Measurements from ENCODE around the gene PAF1. TPM values are rescaled to one million over a fixed set of nuclear protein-coding genes. Genes with fewer than 3 reads are reported as not detected.

The PAF1 gene
- total and polyA plus RNA-seq, 10 donors: 27.4 to 51.3 (median 39.2) TPM

DNA sequence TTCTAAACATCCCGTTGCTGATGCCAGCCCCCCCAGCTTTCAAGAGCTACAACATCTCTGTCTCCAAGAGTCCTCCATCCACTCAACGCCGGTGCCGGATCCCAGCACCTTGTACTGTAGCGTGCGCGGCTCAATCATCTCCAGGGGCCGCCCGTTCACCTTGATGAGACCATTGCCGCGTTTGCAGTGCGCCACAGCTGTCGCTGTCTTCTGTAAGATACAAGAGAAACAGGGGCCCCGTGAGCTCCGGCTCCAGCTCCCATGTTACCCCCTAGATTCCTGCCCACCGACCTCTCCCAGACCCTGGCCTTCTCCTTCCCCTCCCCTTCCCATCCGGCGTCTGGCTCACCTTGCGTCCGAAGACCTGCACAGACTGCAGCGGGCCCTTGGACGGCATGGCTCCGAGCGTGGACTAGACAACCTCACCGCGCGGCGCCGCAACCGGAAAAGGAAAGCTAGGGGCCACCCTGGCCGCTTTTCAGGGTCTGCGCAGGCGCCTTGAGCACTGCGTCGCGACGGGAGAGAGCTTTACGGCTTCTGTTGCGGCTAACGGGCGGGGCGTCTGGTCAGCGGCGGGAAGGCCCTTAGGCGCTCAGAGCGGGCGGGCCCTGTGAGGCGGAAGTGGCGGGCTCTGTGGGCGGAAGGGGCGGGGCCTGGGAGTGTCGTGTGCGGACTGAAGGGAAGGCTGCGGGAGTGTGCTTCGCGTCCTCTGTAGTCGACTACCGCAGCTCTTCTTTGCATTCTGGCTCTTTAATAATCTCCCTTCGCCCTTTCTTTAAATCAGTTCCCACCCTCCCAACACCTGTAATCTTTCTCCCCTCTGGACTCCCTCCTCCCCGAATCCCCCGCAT, 44.8 kb upstream of the PAF1 start, which contains the start of gene RPS16:
TSS of gene RPS16 (minus strand) at position 451 of the 851 bp plus-strand sequence. CDS start at position 397, 54 bp downstream.
- Histone ChIP-seq H3K36me3 (peaks cover 0 to 40% (median 28%) of the 10 kb centered on the region in 6 donors), H3K27ac (peak within 1 kb of the TSS; percentile 51 to 94 (median 91)), H3K4me3 (peak within 1 kb of the TSS; percentile 54 to 97 (median 92)), H3K9me3 (no peaks in the 10 kb centered on the region), H3K4me1 (peaks cover 21 to 72% (median 53%) of the 10 kb centered on the region in 6 donors), H3K27me3 (replicated peaks in 1 of 7) (no peaks in the 10 kb centered on the region)
- 0 to 1% (median 0%) methylated on average over 46 to 61 of the region's 61 CpGs for WGBS, 5 donors
- TF ChIP-seq POLR2A (IDR thresholded peaks at IDR 0.05) (peak; percentile 68 to 88 (median 82)), POLR2AphosphoS5 (IDR thresholded peaks at IDR 0.05) (peak; percentile 99 to 100 (median 100))
- TF ChIP-seq, protein P1, sequence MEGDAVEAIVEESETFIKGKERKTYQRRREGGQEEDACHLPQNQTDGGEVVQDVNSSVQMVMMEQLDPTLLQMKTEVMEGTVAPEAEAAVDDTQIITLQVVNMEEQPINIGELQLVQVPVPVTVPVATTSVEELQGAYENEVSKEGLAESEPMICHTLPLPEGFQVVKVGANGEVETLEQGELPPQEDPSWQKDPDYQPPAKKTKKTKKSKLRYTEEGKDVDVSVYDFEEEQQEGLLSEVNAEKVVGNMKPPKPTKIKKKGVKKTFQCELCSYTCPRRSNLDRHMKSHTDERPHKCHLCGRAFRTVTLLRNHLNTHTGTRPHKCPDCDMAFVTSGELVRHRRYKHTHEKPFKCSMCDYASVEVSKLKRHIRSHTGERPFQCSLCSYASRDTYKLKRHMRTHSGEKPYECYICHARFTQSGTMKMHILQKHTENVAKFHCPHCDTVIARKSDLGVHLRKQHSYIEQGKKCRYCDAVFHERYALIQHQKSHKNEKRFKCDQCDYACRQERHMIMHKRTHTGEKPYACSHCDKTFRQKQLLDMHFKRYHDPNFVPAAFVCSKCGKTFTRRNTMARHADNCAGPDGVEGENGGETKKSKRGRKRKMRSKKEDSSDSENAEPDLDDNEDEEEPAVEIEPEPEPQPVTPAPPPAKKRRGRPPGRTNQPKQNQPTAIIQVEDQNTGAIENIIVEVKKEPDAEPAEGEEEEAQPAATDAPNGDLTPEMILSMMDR (IDR thresholded peaks at IDR 0.05 in 8 of 11, conservative IDR thresholded peaks at IDR 0.05 in 3 of 11): peak in 3 of 11 experiments; percentile 13 to 37 (median 34)
- DNase-seq: peak; percentile 100
- intact Hi-C loops (cut with DNase I; ENCODE audit: low total_unique reads): no loop called here

DNA sequence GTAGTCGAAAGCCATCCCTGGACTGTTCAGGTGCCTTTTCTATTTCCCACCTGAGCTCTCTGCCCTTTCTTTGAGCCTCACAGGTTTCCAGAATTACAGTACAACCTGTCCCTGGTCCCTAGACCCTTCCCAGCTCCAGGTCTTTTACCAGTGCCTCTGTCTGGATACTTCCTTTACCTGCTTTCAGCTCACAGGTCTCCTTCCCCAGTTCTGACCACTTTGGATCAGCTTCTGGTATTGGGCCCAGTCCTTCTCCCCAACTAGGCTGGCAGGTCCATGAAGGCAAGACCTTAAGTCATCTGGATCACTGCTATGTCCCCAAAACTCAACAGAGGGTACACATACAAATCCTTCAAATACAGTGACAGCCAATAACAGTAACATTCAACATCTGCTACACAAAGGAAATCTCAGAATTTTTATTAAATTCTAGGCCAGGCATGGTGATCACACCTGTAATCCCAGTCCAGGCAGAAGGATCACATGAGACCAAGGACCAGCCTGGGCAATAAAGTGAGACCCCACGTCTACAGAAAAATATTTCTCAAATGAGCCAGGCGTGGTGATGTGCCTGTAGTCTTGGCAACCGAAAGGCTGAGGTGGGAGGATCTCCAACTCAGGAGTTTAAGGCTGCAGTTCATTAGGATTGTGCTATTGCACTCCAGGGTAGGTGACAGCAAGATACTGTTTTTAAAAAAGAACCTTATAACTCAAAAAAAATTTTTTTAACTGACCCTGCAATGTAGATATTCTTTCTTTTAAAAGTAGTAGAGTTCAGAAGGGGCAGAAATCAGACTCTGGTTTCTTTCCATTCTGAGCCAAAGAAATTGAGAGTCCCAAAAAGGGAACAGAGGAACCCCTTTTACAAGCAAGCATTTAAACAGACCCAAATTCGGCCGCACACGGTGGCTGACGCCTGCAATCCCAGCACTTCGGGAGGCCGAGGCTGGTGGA, 43.5 kb upstream of the PAF1 start:
- Histone ChIP-seq H3K9me3 (no peaks in the 10 kb centered on the region), H3K4me3 (peak overlapping the region; percentile 54 to 97 (median 92)), H3K27me3 (replicated peaks in 1 of 7) (no peaks in the 10 kb centered on the region), H3K36me3 (peaks cover 0 to 40% (median 28%) of the 10 kb centered on the region in 6 donors), H3K4me1 (peaks cover 21 to 67% (median 48%) of the 10 kb centered on the region in 6 donors), H3K27ac (peak overlapping the region in 7 of 8 donors; percentile 20 to 94 (median 92))
- intact Hi-C loops (cut with DNase I; ENCODE audit: low total_unique reads): no loop called here
- TF ChIP-seq, protein P1 (IDR thresholded peaks at IDR 0.05 in 8 of 11, conservative IDR thresholded peaks at IDR 0.05 in 3 of 11): no peak
- TF ChIP-seq POLR2AphosphoS5 (IDR thresholded peaks at IDR 0.05) (no peak), POLR2A (IDR thresholded peaks at IDR 0.05) (no peak)
- no peak for DNase-seq
- 32 to 63% (median 49%) methylated on average over 10 of the region's 10 CpGs for WGBS, 5 donors

DNA sequence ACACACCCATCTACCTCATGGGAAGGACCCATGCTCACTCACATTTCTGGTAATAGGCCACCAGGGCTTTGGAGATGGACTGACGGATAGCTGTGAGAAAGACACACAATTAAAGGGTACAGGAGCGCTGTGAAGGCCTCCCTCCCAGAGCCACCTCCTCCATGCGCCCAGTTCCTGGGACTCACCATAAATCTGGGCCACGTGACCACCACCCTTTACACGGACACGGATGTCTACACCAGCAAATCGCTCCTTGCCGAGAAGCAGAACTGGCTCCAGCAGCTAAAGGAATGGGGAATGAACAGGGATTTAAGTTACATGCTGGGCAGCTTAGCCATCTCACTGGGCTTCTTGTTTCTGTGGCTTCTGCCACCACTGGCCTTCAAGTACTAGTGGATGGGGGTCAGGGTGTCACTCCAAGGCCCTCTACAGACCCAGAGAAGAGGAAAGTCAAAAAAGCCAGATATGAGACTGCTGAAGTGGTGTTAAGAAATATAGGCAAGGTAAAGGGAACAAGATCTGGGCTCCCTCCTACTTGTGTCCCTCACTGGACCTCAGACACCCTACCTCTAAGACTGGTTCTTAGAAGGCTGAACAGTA, 42.7 kb upstream of the PAF1 start:
- peak; percentile 54 for DNase-seq
- TF ChIP-seq POLR2A (IDR thresholded peaks at IDR 0.05): no peak
- TF ChIP-seq, protein P1 (IDR thresholded peaks at IDR 0.05 in 8 of 11, conservative IDR thresholded peaks at IDR 0.05 in 3 of 11): no peak
- no peak for TF ChIP-seq POLR2AphosphoS5 (IDR thresholded peaks at IDR 0.05)
- Histone ChIP-seq H3K4me3 (peak overlapping the region in 1 of 8 donors; percentile 92), H3K9me3 (no peaks in the 10 kb centered on the region), H3K36me3 (peaks cover 0 to 40% (median 28%) of the 10 kb centered on the region in 6 donors), H3K4me1 (peaks cover 21 to 74% (median 52%) of the 10 kb centered on the region in 6 donors), H3K27ac (peak overlapping the region in 4 of 8 donors; percentile 16 to 94 (median 56)), H3K27me3 (replicated peaks in 1 of 7) (no peaks in the 10 kb centered on the region)
- intact Hi-C loops (cut with DNase I; ENCODE audit: low total_unique reads): no loop called here
- WGBS, 5 donors: 90 to 98% (median 95%) methylated on average over 7 to 8 of the region's 8 CpGs

Data from spleen (tissue), 11 donors.